ENCODE data around the gene LRPAP1.
"Not testable (repeated sequence)": the region's sequence is repeated elsewhere in the genome, so short reads cannot be mapped to it uniquely, and the experiment has no call there.

- not testable (repeated sequence) for TF ChIP-seq CTCF (IDR thresholded peaks at IDR 0.05); FOXP1 (CRISPR knock-in tag; IDR thresholded peaks at IDR 0.05; ENCODE audit: borderline replicate concordance); NR3C1 (CRISPR knock-in tag; conservative IDR thresholded peaks at IDR 0.05; ENCODE audit: low read depth); ATF2 (CRISPR knock-in tag; IDR thresholded peaks at IDR 0.05; ENCODE audit: borderline replicate concordance, low read depth); TEAD1 (CRISPR knock-in tag; IDR thresholded peaks at IDR 0.05); IRF1 (CRISPR knock-in tag; IDR thresholded peaks at IDR 0.05); CREM (CRISPR knock-in tag; IDR thresholded peaks at IDR 0.05); PREB (CRISPR knock-in tag; IDR thresholded peaks at IDR 0.05; ENCODE audit: borderline replicate concordance); ESRRA (CRISPR knock-in tag; IDR thresholded peaks at IDR 0.05; ENCODE audit: borderline replicate concordance); ARID4B (CRISPR knock-in tag; IDR thresholded peaks at IDR 0.05; ENCODE audit: borderline replicate concordance); SMAD3 (CRISPR knock-in tag; IDR thresholded peaks at IDR 0.05; ENCODE audit: borderline replicate concordance); FOXP4 (CRISPR knock-in tag; IDR thresholded peaks at IDR 0.05); ZNF512 (CRISPR knock-in tag; IDR thresholded peaks at IDR 0.05; ENCODE audit: borderline replicate concordance)
Observed at GRCh38 chr4:3578527-3579144, 46.4 kb upstream of the LRPAP1 start.
